Endothelial cell (in vitro differentiated cells): ENCODE results near the gene ADO. TPM values are rescaled to one million over a fixed set of nuclear protein-coding genes. Genes with fewer than 3 reads are reported as not detected.

Experiments used
- DNase-seq: peaks from one replicate; pipeline ENCODE4 v3.0.0; 2021; ENCODE audit warnings: low spot score
- H3K27ac Mint-ChIP-seq: one replicate; pipeline ENCODE4 v1.8.0; 2021; ENCODE audit warnings: mixed read lengths, inconsistent platforms; ENCODE audit not compliant: unreplicated experiment
- H3K27me3 Mint-ChIP-seq: one replicate; pipeline ENCODE4 v1.8.0; 2021; ENCODE audit warnings: mild to moderate bottlenecking, moderate library complexity, mixed read lengths, inconsistent platforms; ENCODE audit not compliant: unreplicated experiment
- H3K36me3 Mint-ChIP-seq: one replicate; pipeline ENCODE4 v1.8.0; 2021; ENCODE audit warnings: mild to moderate bottlenecking, low read depth, mixed read lengths, inconsistent platforms; ENCODE audit not compliant: unreplicated experiment
- H3K4me1 Mint-ChIP-seq: one replicate; pipeline ENCODE4 v1.8.0; 2021; ENCODE audit warnings: mild to moderate bottlenecking, mixed read lengths, inconsistent platforms; ENCODE audit not compliant: unreplicated experiment
- H3K4me3 Mint-ChIP-seq: one replicate; pipeline ENCODE4 v1.8.0; 2021; ENCODE audit warnings: mild to moderate bottlenecking, mixed read lengths, inconsistent platforms; ENCODE audit not compliant: unreplicated experiment
- H3K9me3 Mint-ChIP-seq: one replicate; pipeline ENCODE4 v1.8.0; 2021; ENCODE audit warnings: mixed read lengths, inconsistent platforms; ENCODE audit not compliant: unreplicated experiment
- total RNA-seq: library from RNA; stranded (reverse); fragmentation: NEBNext Ultra II Directional; extraction: Animal tissue kit (Norgen Biotek cat#: 25700); gene quantifications from one replicate; pipeline ENCODE4 v1.2.1, GENCODE V29; 2021; ENCODE audit not compliant: unreplicated experiment
- TF ChIP-seq, protein P1 (sequence below): fragments of 200-600 bp; sonication (generic); IDR thresholded peaks from one replicate; pipeline ENCODE4 v1.5.0; 2021; ENCODE audit warnings: antibody characterized with exemption; ENCODE audit not compliant: unreplicated experiment

ADO gene
- total RNA-seq, 1 donor from 2014 or later = 25.7 TPM

DNA sequence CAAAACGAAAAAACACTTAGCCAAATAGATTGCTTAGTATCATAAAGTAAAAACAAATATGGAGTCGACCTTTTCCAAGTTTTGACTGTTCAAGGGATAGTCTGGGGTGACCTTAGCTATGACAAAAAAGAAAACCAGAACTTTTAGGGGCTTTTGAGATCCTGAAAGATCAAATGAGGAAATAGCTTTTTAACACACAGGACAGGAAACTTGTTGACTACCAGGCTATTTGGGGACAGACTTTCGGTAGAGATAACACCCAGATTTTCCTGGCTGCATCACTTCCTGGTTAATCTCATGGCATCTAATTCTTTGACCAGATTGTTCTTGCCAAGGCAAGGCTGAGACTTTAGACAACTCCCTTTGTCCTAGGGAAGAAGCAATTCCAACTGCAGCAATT is 46.1 kb downstream of the ADO start:
- no peak for DNase-seq
- H3K9me3 Mint-ChIP-seq = no peaks in the 10 kb centered on the region
- no peaks in the 10 kb centered on the region for H3K36me3 Mint-ChIP-seq
- H3K4me1 Mint-ChIP-seq = peaks cover 20% of the 10 kb centered on the region
- H3K27me3 Mint-ChIP-seq = peaks cover 2% of the 10 kb centered on the region
- no peak overlapping the region for H3K4me3 Mint-ChIP-seq
- TF ChIP-seq, protein P1, sequence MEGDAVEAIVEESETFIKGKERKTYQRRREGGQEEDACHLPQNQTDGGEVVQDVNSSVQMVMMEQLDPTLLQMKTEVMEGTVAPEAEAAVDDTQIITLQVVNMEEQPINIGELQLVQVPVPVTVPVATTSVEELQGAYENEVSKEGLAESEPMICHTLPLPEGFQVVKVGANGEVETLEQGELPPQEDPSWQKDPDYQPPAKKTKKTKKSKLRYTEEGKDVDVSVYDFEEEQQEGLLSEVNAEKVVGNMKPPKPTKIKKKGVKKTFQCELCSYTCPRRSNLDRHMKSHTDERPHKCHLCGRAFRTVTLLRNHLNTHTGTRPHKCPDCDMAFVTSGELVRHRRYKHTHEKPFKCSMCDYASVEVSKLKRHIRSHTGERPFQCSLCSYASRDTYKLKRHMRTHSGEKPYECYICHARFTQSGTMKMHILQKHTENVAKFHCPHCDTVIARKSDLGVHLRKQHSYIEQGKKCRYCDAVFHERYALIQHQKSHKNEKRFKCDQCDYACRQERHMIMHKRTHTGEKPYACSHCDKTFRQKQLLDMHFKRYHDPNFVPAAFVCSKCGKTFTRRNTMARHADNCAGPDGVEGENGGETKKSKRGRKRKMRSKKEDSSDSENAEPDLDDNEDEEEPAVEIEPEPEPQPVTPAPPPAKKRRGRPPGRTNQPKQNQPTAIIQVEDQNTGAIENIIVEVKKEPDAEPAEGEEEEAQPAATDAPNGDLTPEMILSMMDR = no peak
- peak overlapping the region; percentile 54 for H3K27ac Mint-ChIP-seq

DNA sequence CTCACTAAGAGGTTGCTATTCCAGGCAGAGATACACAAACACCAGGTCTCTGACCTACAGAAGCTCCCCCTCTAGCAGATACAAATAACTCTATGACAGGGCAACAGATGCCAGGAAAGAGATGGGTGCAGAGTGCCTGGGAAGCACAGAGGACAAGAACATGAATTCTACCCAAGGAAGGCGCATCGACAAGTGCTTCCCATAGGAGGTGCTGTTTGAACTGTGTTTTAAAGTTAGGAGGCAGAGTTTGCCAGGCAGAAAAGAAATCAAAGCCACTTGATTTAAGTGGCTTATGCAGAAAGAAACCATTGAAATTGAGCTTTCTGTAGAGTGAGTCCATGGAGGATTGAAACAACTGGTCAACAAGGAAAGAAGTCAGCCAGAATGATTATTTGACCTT is 46.9 kb downstream of the ADO start:
- peaks cover 20% of the 10 kb centered on the region for H3K4me1 Mint-ChIP-seq
- peaks cover 2% of the 10 kb centered on the region for H3K27me3 Mint-ChIP-seq
- H3K36me3 Mint-ChIP-seq = no peaks in the 10 kb centered on the region
- no peak for DNase-seq
- H3K9me3 Mint-ChIP-seq = no peaks in the 10 kb centered on the region
- TF ChIP-seq, protein P1 = peak; percentile 57
- no peak overlapping the region for H3K4me3 Mint-ChIP-seq
- peak overlapping the region; percentile 54 for H3K27ac Mint-ChIP-seq

DNA sequence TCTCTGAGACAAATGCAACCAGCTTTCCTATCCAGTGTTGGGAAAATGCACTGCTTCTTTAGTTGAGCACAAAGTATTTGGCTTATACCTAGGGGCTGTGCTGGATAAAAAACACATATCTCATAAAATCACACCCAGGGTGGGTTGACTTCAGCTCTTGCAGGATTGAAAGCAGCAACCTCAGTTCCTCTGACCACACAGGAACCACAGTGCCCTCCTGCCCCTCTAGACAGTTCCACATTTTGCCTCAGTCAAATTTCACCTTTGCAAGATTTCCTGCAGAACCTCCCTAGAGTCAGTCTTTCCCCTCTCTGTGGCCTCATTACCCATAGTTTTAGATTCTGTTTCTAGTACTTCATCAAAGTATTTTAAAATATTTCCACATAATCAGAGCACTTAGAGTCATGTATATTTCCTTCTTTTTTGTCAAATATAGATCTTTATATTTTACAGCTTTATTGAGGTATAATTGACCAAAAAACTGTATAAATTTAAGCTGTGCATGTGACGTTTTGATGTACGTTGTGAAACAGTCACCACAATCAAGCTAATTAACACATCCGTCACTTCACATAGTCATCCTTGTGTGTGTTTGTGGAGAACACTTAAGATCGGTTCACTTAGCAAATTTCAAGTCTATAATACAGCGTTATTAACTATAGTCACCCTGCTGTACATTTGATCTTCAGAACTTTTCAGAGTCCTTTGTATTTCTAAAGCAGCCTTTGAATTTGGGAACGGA is 48.6 kb downstream of the ADO start:
- TF ChIP-seq, protein P1 = no peak
- H3K4me3 Mint-ChIP-seq = no peak overlapping the region
- H3K27me3 Mint-ChIP-seq = peaks cover 2% of the 10 kb centered on the region
- no peak for DNase-seq
- no peaks in the 10 kb centered on the region for H3K9me3 Mint-ChIP-seq
- H3K4me1 Mint-ChIP-seq = peaks cover 20% of the 10 kb centered on the region
- no peak overlapping the region for H3K27ac Mint-ChIP-seq
- no peaks in the 10 kb centered on the region for H3K36me3 Mint-ChIP-seq

DNA sequence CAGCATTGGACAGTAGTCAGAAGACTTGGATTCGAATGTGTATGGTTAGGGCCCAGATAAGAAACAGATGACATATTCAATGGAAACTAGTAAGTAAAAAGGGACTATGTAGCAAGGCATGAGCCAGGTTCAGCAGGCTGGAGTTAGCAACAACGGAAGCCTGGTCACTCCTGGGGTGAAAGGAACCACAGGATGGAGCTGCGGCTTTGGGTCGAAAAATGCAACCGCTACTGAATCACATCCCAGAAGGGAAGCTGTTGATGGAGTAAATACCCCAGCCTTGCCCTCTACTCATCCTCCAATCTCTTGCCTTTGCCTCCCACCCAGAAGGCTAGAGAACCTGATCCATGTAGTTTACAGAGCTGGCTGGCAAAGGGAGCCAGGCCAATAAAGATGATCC is 49.2 kb downstream of the ADO start:
- TF ChIP-seq, protein P1 = no peak
- no peak for DNase-seq
- Mint-ChIP-seq H3K27ac (no peak overlapping the region), H3K27me3 (peaks cover 2% of the 10 kb centered on the region), H3K4me3 (no peak overlapping the region), H3K9me3 (no peaks in the 10 kb centered on the region), H3K4me1 (peaks cover 20% of the 10 kb centered on the region), H3K36me3 (no peaks in the 10 kb centered on the region)

DNA sequence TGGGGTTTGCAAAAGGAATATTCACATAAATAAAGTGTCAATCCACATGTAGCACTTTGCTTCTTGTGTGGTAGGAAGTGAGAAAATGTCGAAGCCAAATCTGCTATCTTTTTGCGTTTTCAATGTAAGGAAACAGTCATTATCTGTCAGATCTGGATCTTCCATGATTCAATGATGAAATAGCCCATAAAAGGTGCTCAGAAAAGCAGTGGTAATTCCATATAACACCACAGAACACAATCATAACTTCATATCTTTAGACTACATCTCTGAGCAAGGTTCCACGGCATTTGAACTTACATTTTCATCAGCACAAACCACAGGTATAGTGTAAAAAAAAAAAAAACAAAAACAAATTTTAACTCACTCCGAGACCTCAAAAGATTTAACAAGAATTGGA is 51.5 kb downstream of the ADO start:
- Mint-ChIP-seq H3K9me3 (no peaks in the 10 kb centered on the region), H3K36me3 (no peaks in the 10 kb centered on the region), H3K4me3 (no peak overlapping the region), H3K4me1 (peaks cover 20% of the 10 kb centered on the region), H3K27ac (no peak overlapping the region), H3K27me3 (no peaks in the 10 kb centered on the region)
- TF ChIP-seq, protein P1 = no peak
- DNase-seq = no peak
